ENCODE data around the gene CCNC.

GRCh38 chr6:99612551-99613408 lies 44.3 kb upstream of the CCNC start:
- TF ChIP-seq CTCF (IDR thresholded peaks at IDR 0.05) (no peak), POLR2AphosphoS5 (IDR thresholded peaks at IDR 0.05; ENCODE audit: insufficient read depth in 1 of 2, low read depth in 1 of 2) (no peak)
